H9 (cell line): ENCODE measurements around the gene RPRD1A. TPM values are rescaled to one million over a fixed set of nuclear protein-coding genes. Genes with fewer than 3 reads are reported as not detected.

ENCODE experiments used
- DNase-seq: peaks from one replicate; pipeline ENCODE4 v3.0.0-alpha.2; 2017
- H2AFZ ChIP-seq: one replicate; pipeline ENCODE4 v1.6.1; 2013; ENCODE audit warnings: mild to moderate bottlenecking, low read length, control low read depth, moderate library complexity
- H2AK5ac ChIP-seq: 2 replicates; pipeline ENCODE4 v1.6.1; 2013; ENCODE audit warnings: low read length, control low read depth, mixed read lengths; ENCODE audit not compliant: insufficient read length
- H2BK120ac ChIP-seq: one replicate; pipeline ENCODE4 v1.6.1; 2013; ENCODE audit warnings: low read depth, mild to moderate bottlenecking, low read length, control low read depth, inconsistent platforms; ENCODE audit not compliant: poor library complexity, severe bottlenecking
- H2BK12ac ChIP-seq: 2 replicates; pipeline ENCODE4 v1.6.1; 2013; ENCODE audit warnings: low read length, control low read depth, mixed read lengths, low read depth; ENCODE audit not compliant: insufficient read length
- H2BK15ac ChIP-seq: 2 replicates; pipeline ENCODE4 v1.6.1; 2013; ENCODE audit warnings: low read depth, low read length, control low read depth
- H2BK20ac ChIP-seq: one replicate; pipeline ENCODE4 v1.6.1; 2013; ENCODE audit warnings: low read depth, mild to moderate bottlenecking, low read length, control low read depth, inconsistent platforms; ENCODE audit not compliant: poor library complexity, severe bottlenecking
- H2BK5ac ChIP-seq: 2 replicates; pipeline ENCODE4 v1.6.1; 2013; ENCODE audit warnings: low read length, control low read depth, mixed read lengths; ENCODE audit not compliant: insufficient read length
- H3K14ac ChIP-seq: 2 replicates; pipeline ENCODE4 v1.6.1; 2013; ENCODE audit warnings: low read length, control low read depth; ENCODE audit not compliant: insufficient read depth
- H3K18ac ChIP-seq: 2 replicates; pipeline ENCODE4 v1.6.1; 2013; ENCODE audit warnings: low read depth, mild to moderate bottlenecking, mixed read lengths, low read length, control low read depth; ENCODE audit not compliant: insufficient read length
- H3K23ac ChIP-seq: 2 replicates; pipeline ENCODE4 v1.6.1; 2013; ENCODE audit warnings: low read length, control low read depth, mixed read lengths, low read depth; ENCODE audit not compliant: insufficient read length
- H3K23me2 ChIP-seq: 2 replicates; pipeline ENCODE4 v1.6.1; 2013; ENCODE audit warnings: low read depth, mild to moderate bottlenecking, mixed read lengths, low read length, control low read depth; ENCODE audit not compliant: insufficient read length, poor library complexity, severe bottlenecking
- H3K27ac ChIP-seq: 2 replicates; pipeline ENCODE4 v1.5.1; 2013; ENCODE audit warnings: low read length, control low read depth, mixed read lengths, low read depth; ENCODE audit not compliant: insufficient read length
- H3K27me3 ChIP-seq: 2 replicates; pipeline ENCODE4 v1.6.1; 2013; ENCODE audit warnings: low read length, control low read depth, inconsistent platforms; ENCODE audit not compliant: insufficient read depth
- H3K4ac ChIP-seq: 2 replicates; pipeline ENCODE4 v1.6.1; 2013; ENCODE audit warnings: low read depth, mild to moderate bottlenecking, control low read depth, inconsistent platforms, low read length, moderate library complexity
- H3K4me1 ChIP-seq: 2 replicates; pipeline ENCODE4 v1.6.1; 2013; ENCODE audit warnings: low read length, control low read depth, inconsistent platforms; ENCODE audit not compliant: insufficient read depth
- H3K4me2 ChIP-seq: 2 replicates; pipeline ENCODE4 v1.6.1; 2013; ENCODE audit warnings: low read length, control low read depth, mixed read lengths; ENCODE audit not compliant: insufficient read length, insufficient read depth
- H3K56ac ChIP-seq: 2 replicates; pipeline ENCODE4 v1.6.1; 2013; ENCODE audit warnings: low read depth, mild to moderate bottlenecking, mixed read lengths, low read length, control low read depth; ENCODE audit not compliant: insufficient read length
- H3K79me1 ChIP-seq: 2 replicates; pipeline ENCODE4 v1.6.1; 2013; ENCODE audit warnings: low read depth, mild to moderate bottlenecking, moderate library complexity, low read length, control low read depth, inconsistent platforms; ENCODE audit not compliant: insufficient read depth, poor library complexity, severe bottlenecking
- H3K79me2 ChIP-seq: 2 replicates; pipeline ENCODE4 v1.6.1; 2013; ENCODE audit warnings: low read length, control low read depth, inconsistent platforms; ENCODE audit not compliant: insufficient read depth
- H3K9ac ChIP-seq: 2 replicates; pipeline ENCODE4 v1.6.1; 2013; ENCODE audit warnings: low read length, control low read depth, mixed read lengths; ENCODE audit not compliant: insufficient read length; ENCODE audit errors: extremely low read depth
- H3K9me3 ChIP-seq: one replicate; pipeline ENCODE4 v1.6.1; 2013; ENCODE audit warnings: low read depth, low read length, inconsistent platforms; ENCODE audit not compliant: control insufficient read depth
- H3T11ph ChIP-seq: one replicate; pipeline ENCODE4 v1.6.1; 2013; ENCODE audit warnings: mild to moderate bottlenecking, low read length, control low read depth, inconsistent platforms
- H4K20me1 ChIP-seq: one replicate; pipeline ENCODE4 v1.6.1; 2013; ENCODE audit not compliant: control insufficient read depth, insufficient read length, insufficient read depth
- H4K5ac ChIP-seq: 2 replicates; pipeline ENCODE4 v1.6.1; 2013; ENCODE audit warnings: low read depth, mild to moderate bottlenecking, mixed read lengths, low read length, control low read depth; ENCODE audit not compliant: insufficient read length
- H4K8ac ChIP-seq: replicated peaks from 2 replicates; pipeline ENCODE4 v1.6.1; 2013; ENCODE audit warnings: low read length, control low read depth, mixed read lengths, low read depth; ENCODE audit not compliant: insufficient read length
- H4K91ac ChIP-seq: 2 replicates; pipeline ENCODE4 v1.6.1; 2013; ENCODE audit warnings: low read depth, mild to moderate bottlenecking, moderate library complexity, mixed read lengths, low read length, control low read depth; ENCODE audit not compliant: insufficient read length
- H3K27ac Mint-ChIP-seq, 3 experiments: 2 replicates in 2 of 3; 3 replicates in 1 of 3; pipeline ENCODE4 v1.8.0; 2020 to 2021; ENCODE audit warnings: mixed read lengths in 3 of 3, mild to moderate bottlenecking in 1 of 3, moderate library complexity in 1 of 3
- H3K27me3 Mint-ChIP-seq: 2 replicates; pipeline ENCODE4 v1.8.0; 2021; ENCODE audit warnings: low read depth, mild to moderate bottlenecking, moderate library complexity, mixed read lengths
- H3K36me3 Mint-ChIP-seq, 3 experiments: 2 replicates in 2 of 3; 3 replicates in 1 of 3; pipeline ENCODE4 v1.8.0; 2020 to 2021; ENCODE audit warnings: low read depth in 3 of 3, mixed read lengths in 3 of 3; ENCODE audit not compliant: insufficient read depth in 1 of 3
- H3K4me1 Mint-ChIP-seq, 2 experiments: 2 replicates each; pipeline ENCODE4 v1.8.0; 2020; ENCODE audit warnings: mixed read lengths in 2 of 2
- H3K4me3 Mint-ChIP-seq, 2 experiments: 2 replicates in 1 of 2; 3 replicates in 1 of 2; pipeline ENCODE4 v1.8.0; 2020 to 2021; ENCODE audit warnings: mild to moderate bottlenecking in 2 of 2, mixed read lengths in 2 of 2, moderate library complexity in 1 of 2
- H3K9me3 Mint-ChIP-seq, 2 experiments: 2 replicates in 1 of 2; 3 replicates in 1 of 2; pipeline ENCODE4 v1.8.0; 2020; ENCODE audit warnings: mild to moderate bottlenecking in 2 of 2, mixed read lengths in 2 of 2, moderate library complexity in 1 of 2
- CTCF ChIP-seq: fragments of 200-600 bp; sonication (generic); conservative IDR thresholded peaks from 3 replicates; pipeline ENCODE4 v1.8.0; 2021; ENCODE audit warnings: antibody characterized with exemption, mild to moderate bottlenecking
- WGBS: extraction: QIAGEN DNeasy Blood & Tissue Kit; methylation state at CpG from one replicate; pipeline ENCODE4 v1.1.7; 2013; ENCODE audit warnings: missing lambda C conversion rate, low lambda C conversion rate, mixed read lengths; ENCODE audit not compliant: insufficient read length; ENCODE audit errors: extremely low coverage; 5-methylcytosine and 5-hydroxymethylcytosine counted together
- total RNA-seq: library from RNA; stranded (reverse); gene quantifications from 2 replicates; pipeline ENCODE4 v1.2.1, GENCODE V29; 2021

RPRD1A gene
- total RNA-seq, 1 experiment from 2014 or later: 107 TPM

DNA sequence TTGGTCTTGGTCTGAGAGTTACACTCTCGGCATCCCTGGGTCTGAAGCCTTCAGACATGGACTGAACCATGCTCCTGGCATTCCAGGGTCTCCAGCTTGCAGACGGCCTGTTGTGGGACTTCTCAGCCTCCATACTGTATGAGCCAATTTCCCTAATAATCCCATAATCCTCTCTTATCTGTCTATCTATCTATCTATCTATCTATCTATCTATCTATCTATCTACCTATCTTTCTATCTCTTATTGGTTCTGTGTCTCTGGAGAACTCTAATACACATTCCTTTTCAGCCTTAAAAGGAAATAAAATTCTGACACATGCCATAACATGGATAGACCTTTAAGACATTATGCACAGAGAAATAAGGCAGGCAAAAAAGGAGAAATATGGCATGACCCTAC, 37.4 kb upstream of the RPRD1A start:
- peaks cover 11% of the 10 kb centered on the region for H3K9me3 ChIP-seq
- no peak overlapping the region for H2AFZ ChIP-seq
- H3K27me3 ChIP-seq: no peaks in the 10 kb centered on the region
- H3K18ac ChIP-seq: no peak overlapping the region
- no peak overlapping the region for H2AK5ac ChIP-seq
- no peak overlapping the region for H2BK120ac ChIP-seq
- H3K79me1 ChIP-seq: no peaks in the 10 kb centered on the region
- H4K8ac ChIP-seq: no peak overlapping the region
- H3K79me2 ChIP-seq: no peaks in the 10 kb centered on the region
- no peak overlapping the region for H2BK5ac ChIP-seq
- TF ChIP-seq CTCF: no peak
- no peak overlapping the region for H3K14ac ChIP-seq
- no peak overlapping the region for H3K4me2 ChIP-seq
- no peak overlapping the region for H3K4ac ChIP-seq
- H3K23ac ChIP-seq: no peak overlapping the region
- H3K23me2 ChIP-seq: no peaks in the 10 kb centered on the region
- Mint-ChIP-seq H3K4me1 (no peaks in the 10 kb centered on the region), H3K27ac (no peak overlapping the region), H3K36me3 (peaks cover 0 to 20% (median 17%) of the 10 kb centered on the region in 3 experiments; a peak in 6 of 7 replicates), H3K9me3 (peaks cover 18 to 21% of the 10 kb centered on the region in 2 experiments), H3K4me3 (no peak overlapping the region), H3K27me3 (no peaks in the 10 kb centered on the region; the same call in 1 of the 2 replicates)
- no peak for DNase-seq
- no peak overlapping the region for H3K56ac ChIP-seq
- H4K20me1 ChIP-seq: no peaks in the 10 kb centered on the region
- H3K9ac ChIP-seq: no peak overlapping the region
- no peak overlapping the region for H2BK15ac ChIP-seq
- no CpG with 5 or more reads among the region's 2 CpGs for WGBS
- H2BK12ac ChIP-seq: no peak overlapping the region
- H3K4me1 ChIP-seq: no peaks in the 10 kb centered on the region
- no peak overlapping the region for H3K27ac ChIP-seq
- no peak overlapping the region for H2BK20ac ChIP-seq
- H4K5ac ChIP-seq: no peak overlapping the region
- no peak overlapping the region for H3T11ph ChIP-seq
- H4K91ac ChIP-seq: no peak overlapping the region
